ENCODE measurements around the gene GPATCH2. TPM values are rescaled to one million over a fixed set of nuclear protein-coding genes. Genes with fewer than 3 reads are reported as not detected.

GPATCH2 gene
- polyA plus RNA-seq, 1 of the 3 experiments (the other 2 are of a cell fraction): 4.2 TPM

GRCh38 chr1:217590598-217590997 lies 40.3 kb downstream of the GPATCH2 start:
- DNase-seq: no peak
- Histone ChIP-seq H3K4me2 (no peak overlapping the region), H3K36me3 (replicated peaks in 1 of 2; ENCODE audit: control insufficient read depth in 1 of 2, insufficient read depth in 2 of 2, low read length in 1 of 2) (peaks cover 25 to 39% of the 10 kb centered on the region in 2 experiments), H3K9me3 (no peaks in the 10 kb centered on the region), H3K9me2 (no peaks in the 10 kb centered on the region), H2AFZ (ENCODE audit: low read depth) (no peak overlapping the region), H3K27ac (ENCODE audit: low read depth in 2 of 2, low read length in 1 of 2) (no peak overlapping the region), H3K79me2 (ENCODE audit: insufficient read depth) (no peaks in the 10 kb centered on the region), H3K4me3 (ENCODE audit: low read depth in 2 of 2, low read length in 1 of 2) (no peak overlapping the region), H3K4me1 (ENCODE audit: control insufficient read depth in 1 of 2, insufficient read depth in 2 of 2, low read depth in 1 of 2, low read length in 1 of 2) (no peaks in the 10 kb centered on the region), H4K20me1 (ENCODE audit: insufficient read depth) (no peaks in the 10 kb centered on the region), H3K9ac (no peak overlapping the region), H3K27me3 (ENCODE audit: insufficient read depth) (no peaks in the 10 kb centered on the region), H3F3A (replicated peaks; ENCODE audit: insufficient read depth) (no peaks in the 10 kb centered on the region)
- 95% methylated on average over 2 of the region's 2 CpGs for WGBS (ENCODE audit: low lambda C conversion rate)
- POLR2A ChIA-PET: no interaction called here
- no peak for TF ChIP-seq GATA2 (CRISPR knock-in tag; IDR thresholded peaks at IDR 0.05)
- peak; percentile 12; the same call in 1 of the 2 replicates for TF ChIP-seq CTCF (IDR thresholded peaks at IDR 0.05)
- no peak for TF ChIP-seq TCF12 (IDR thresholded peaks at IDR 0.05)
- CTCF ChIA-PET: interaction anchor here (0.8 kb wide), 1 partner anchor 16 kb away, joined by 3 read pairs; no protein-coding TSS in a partner anchor

GRCh38 chr1:217586586-217586985 lies 44.3 kb downstream of the GPATCH2 start:
- Histone ChIP-seq H3K36me3 (replicated peaks in 1 of 2; ENCODE audit: control insufficient read depth in 1 of 2, insufficient read depth in 2 of 2, low read length in 1 of 2) (peaks cover 12 to 33% of the 10 kb centered on the region in 2 experiments), H3K4me3 (ENCODE audit: low read depth in 2 of 2, low read length in 1 of 2) (no peak overlapping the region), H3K4me1 (ENCODE audit: control insufficient read depth in 1 of 2, insufficient read depth in 2 of 2, low read depth in 1 of 2, low read length in 1 of 2) (no peaks in the 10 kb centered on the region), H3K27ac (ENCODE audit: low read depth in 2 of 2, low read length in 1 of 2) (no peak overlapping the region), H3K9ac (no peak overlapping the region), H3K9me3 (no peaks in the 10 kb centered on the region), H3K4me2 (no peak overlapping the region), H2AFZ (ENCODE audit: low read depth) (no peak overlapping the region), H3K9me2 (no peaks in the 10 kb centered on the region), H3F3A (replicated peaks; ENCODE audit: insufficient read depth) (no peaks in the 10 kb centered on the region), H3K27me3 (ENCODE audit: insufficient read depth) (no peaks in the 10 kb centered on the region), H4K20me1 (ENCODE audit: insufficient read depth) (no peaks in the 10 kb centered on the region), H3K79me2 (ENCODE audit: insufficient read depth) (no peaks in the 10 kb centered on the region)
- WGBS (ENCODE audit: low lambda C conversion rate): 87% methylated on average over 4 of the region's 4 CpGs
- POLR2A ChIA-PET: no interaction called here
- CTCF ChIA-PET: interaction anchor here (1.2 kb wide), 1 partner anchor 11 kb away, joined by 3 read pairs; no protein-coding TSS in a partner anchor
- no peak for DNase-seq
- no peak for TF ChIP-seq FOXJ3 (CRISPR knock-in tag; IDR thresholded peaks at IDR 0.05)
- TF ChIP-seq POLR2AphosphoS5 (IDR thresholded peaks at IDR 0.05; ENCODE audit: low read depth, low read length): no peak
- no peak for TF ChIP-seq CHD2 (IDR thresholded peaks at IDR 0.05; ENCODE audit: low read length, partially characterized antibody)
- TF ChIP-seq IRF3 (IDR thresholded peaks at IDR 0.05; ENCODE audit: low read depth, low read length): no peak
- TF ChIP-seq SIN3A (IDR thresholded peaks at IDR 0.05; ENCODE audit: borderline replicate concordance, low read depth, low read length): no peak
- TF ChIP-seq NFIC (IDR thresholded peaks at IDR 0.05; ENCODE audit: borderline replicate concordance): no peak
- TF ChIP-seq TAF1 (IDR thresholded peaks at IDR 0.05; ENCODE audit: borderline replicate concordance, low read depth, low read length): no peak
- no peak for TF ChIP-seq RXRA (IDR thresholded peaks at IDR 0.05; ENCODE audit: borderline replicate concordance, low read depth)
- no peak for TF ChIP-seq USF1 (IDR thresholded peaks at IDR 0.05; ENCODE audit: borderline replicate concordance, low read depth)
- TF ChIP-seq MAX (IDR thresholded peaks at IDR 0.05; ENCODE audit: low read depth): no peak
- no peak for TF ChIP-seq RAD21 (IDR thresholded peaks at IDR 0.05; ENCODE audit: low read length)
- no peak for TF ChIP-seq MXI1 (IDR thresholded peaks at IDR 0.05; ENCODE audit: low read depth, low read length)
- TF ChIP-seq CTCF (IDR thresholded peaks at IDR 0.05): no peak
- no peak for TF ChIP-seq FOSL2 (IDR thresholded peaks at IDR 0.05; ENCODE audit: borderline replicate concordance, low read depth)
- no peak for TF ChIP-seq GABPA (IDR thresholded peaks at IDR 0.05; ENCODE audit: low read depth)
- TF ChIP-seq EP300 (IDR thresholded peaks at IDR 0.05; ENCODE audit: borderline replicate concordance in 1 of 2, low read depth in 1 of 2, low read length in 1 of 2): no peak
- no peak for TF ChIP-seq RCOR1 (IDR thresholded peaks at IDR 0.05; ENCODE audit: low read length)
- no peak for TF ChIP-seq TEAD4 (IDR thresholded peaks at IDR 0.05; ENCODE audit: borderline replicate concordance, insufficient read depth)
- TF ChIP-seq EZH2phosphoT487 (IDR thresholded peaks at IDR 0.05; ENCODE audit: borderline replicate concordance, low read depth): no peak
